Fibroblast of the aortic adventitia (primary cell): ENCODE data around the gene RAX2. TPM values are rescaled to one million over a fixed set of nuclear protein-coding genes. Genes with fewer than 3 reads are reported as not detected.

Experiments
- DNase-seq: peaks from one replicate; pipeline ENCODE4 v3.0.0-alpha.2; 2010; ENCODE audit warnings: low read depth
- H3K4me3 ChIP-seq: 2 replicates; pipeline ENCODE4 v1.5.1; 2011; ENCODE audit warnings: low read depth, mild to moderate bottlenecking, control low read depth, low read length, moderate library complexity
- CTCF ChIP-seq: IDR thresholded peaks from 2 replicates; pipeline ENCODE4 v1.5.1; 2011; ENCODE audit warnings: mild to moderate bottlenecking, low read length, control low read depth, inconsistent platforms; ENCODE audit not compliant: insufficient read depth
- total RNA-seq: library from RNA; depleted of rRNA; stranded (reverse); fragments of >200 nt; gene quantifications from 2 replicates; pipeline ENCODE4 v1.2.3, GENCODE V29; 2012; ENCODE audit warnings: low replicate concordance

RAX2 gene
- total RNA-seq, 1 donor: not detected

DNA sequence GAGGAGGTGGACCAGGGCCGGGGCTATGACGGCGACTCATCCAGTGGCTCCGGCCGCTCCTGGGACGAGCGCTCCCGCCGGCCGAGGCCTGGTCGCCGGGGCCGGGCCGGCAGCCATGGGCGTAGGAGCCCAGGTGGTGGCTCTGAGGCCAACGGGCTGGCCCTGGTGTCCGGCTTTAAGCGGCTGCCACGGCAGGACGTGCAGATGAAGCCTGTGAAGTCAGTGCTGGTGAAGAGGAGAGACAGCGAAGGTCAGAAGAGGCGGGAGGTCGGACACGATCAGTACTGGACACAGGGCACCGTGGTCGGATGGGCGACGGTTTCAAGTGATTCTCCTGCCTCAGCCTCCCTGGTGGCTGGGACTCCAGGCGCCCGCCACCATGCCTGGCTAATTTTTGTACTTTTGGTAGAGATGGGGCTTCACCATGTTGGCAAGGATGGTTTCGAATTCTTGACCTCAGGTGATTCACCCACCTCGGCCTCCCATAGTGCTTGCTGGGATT, 41.5 kb downstream of the RAX2 start:
- H3K4me3 ChIP-seq: no peak overlapping the region
- no peak for DNase-seq
- TF ChIP-seq CTCF: no peak

- H3K4me3 ChIP-seq: no peak overlapping the region
- DNase-seq: no peak
- TF ChIP-seq CTCF: no peak
These were observed 46.3 kb downstream of the RAX2 start for GRCh38 chr19:3725640-3726310.

DNA sequence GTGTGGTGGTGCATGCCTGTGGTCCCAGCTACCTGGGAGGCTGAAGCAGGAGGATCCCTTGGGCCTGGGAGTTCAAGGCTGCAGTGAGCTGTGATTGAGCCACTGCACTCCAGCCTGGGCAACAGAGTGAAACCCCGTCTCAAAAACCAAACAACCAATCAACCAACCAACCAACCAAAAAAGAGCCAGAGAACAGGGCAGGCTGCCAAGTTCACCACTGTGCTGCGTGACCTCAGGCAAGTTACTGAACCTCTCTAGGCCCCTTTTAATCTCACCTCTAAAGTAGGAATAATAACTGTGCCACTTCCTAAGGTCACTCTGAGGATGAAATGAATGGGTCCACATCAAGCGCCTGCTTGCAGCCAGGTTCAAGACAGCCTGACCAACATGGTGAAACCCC, 46.9 kb downstream of the RAX2 start:
- no peak overlapping the region for H3K4me3 ChIP-seq
- TF ChIP-seq CTCF: no peak
- DNase-seq: no peak

GRCh38 chr19:3723883-3724282, 48.1 kb downstream of the RAX2 start:
- DNase-seq: no peak
- no peak overlapping the region for H3K4me3 ChIP-seq
- no peak for TF ChIP-seq CTCF

- no peak for TF ChIP-seq CTCF
- no peak for DNase-seq
- H3K4me3 ChIP-seq: no peak overlapping the region
These were observed 48.9 kb downstream of the RAX2 start for GRCh38 chr19:3723110-3723488.

DNA sequence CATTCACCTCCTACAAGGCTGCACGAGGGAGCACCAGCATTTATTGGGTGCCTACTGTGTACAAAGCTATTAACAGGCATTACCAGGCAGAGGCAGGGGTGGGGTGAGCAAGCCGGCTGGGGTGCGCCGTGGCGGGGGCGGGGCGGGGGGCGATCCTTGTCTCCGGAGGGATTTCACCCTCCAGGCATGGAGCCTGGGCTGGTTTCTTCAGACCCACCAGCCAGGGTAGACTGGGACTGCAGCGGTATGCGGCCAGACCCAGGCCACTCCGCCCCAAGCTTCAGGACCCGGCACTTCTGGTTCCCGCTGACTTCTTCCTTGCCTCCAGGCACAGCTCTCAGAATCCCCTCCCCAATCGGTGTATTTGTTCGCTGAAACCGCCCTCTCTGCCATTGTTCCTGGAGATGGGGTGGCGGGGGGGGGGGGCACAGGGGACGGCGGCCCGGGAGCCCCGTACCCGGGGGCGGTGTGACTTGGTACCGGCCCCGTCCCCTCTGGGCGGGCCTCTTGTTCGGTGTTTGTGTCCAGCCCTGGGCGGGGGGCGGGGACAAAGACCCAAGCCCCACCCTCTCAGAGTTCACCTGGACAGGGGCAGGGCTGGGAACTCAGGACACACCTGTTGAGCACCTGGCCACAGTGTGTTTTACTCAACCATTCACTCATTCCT, 49.5 kb downstream of the RAX2 start:
- DNase-seq: no peak
- H3K4me3 ChIP-seq: no peak overlapping the region
- no peak for TF ChIP-seq CTCF
